A549 (cell line): ENCODE results near the gene SAMD10.

Experiments used
- CBX8 ChIP-seq: fragments of 200-600 bp; sonication (generic); IDR thresholded peaks from 2 replicates; pipeline ENCODE4 v1.6.1; 2016
- CHD2 ChIP-seq: fragments of 150-350 bp; IDR thresholded peaks from 2 replicates; pipeline ENCODE4 v1.6.1; 2014; ENCODE audit warnings: low read length; ENCODE audit not compliant: partially characterized antibody
- EP300 ChIP-seq, 2 experiments: fragments of >200 bp; sonication (Bioruptor Twin); formaldehyde crosslinking; IDR thresholded peaks; 2 replicates in 1 of 2; 3 replicates in 1 of 2; pipeline ENCODE4 v1.6.1; 2016 to 2017
- POLR2AphosphoS2 ChIP-seq: conservative IDR thresholded peaks from 2 replicates; pipeline ENCODE4 v1.6.1; 2012; ENCODE audit warnings: low read length, improper control_type of control experiment, inconsistent platforms
- ZFP36 ChIP-seq: fragments of 450-650 bp; IDR thresholded peaks from 2 replicates; pipeline ENCODE4 v1.6.1; 2014; ENCODE audit warnings: borderline replicate concordance; ENCODE audit not compliant: partially characterized antibody
- TF ChIP-seq, protein P1 (sequence below): fragments of >200 bp; sonication (Bioruptor Twin); formaldehyde crosslinking; IDR thresholded peaks from 3 replicates; pipeline ENCODE4 v1.5.1; 2016
- TF ChIP-seq, protein P2 (sequence below): IDR thresholded peaks from 2 replicates; pipeline ENCODE4 v1.6.1; 2012

DNA sequence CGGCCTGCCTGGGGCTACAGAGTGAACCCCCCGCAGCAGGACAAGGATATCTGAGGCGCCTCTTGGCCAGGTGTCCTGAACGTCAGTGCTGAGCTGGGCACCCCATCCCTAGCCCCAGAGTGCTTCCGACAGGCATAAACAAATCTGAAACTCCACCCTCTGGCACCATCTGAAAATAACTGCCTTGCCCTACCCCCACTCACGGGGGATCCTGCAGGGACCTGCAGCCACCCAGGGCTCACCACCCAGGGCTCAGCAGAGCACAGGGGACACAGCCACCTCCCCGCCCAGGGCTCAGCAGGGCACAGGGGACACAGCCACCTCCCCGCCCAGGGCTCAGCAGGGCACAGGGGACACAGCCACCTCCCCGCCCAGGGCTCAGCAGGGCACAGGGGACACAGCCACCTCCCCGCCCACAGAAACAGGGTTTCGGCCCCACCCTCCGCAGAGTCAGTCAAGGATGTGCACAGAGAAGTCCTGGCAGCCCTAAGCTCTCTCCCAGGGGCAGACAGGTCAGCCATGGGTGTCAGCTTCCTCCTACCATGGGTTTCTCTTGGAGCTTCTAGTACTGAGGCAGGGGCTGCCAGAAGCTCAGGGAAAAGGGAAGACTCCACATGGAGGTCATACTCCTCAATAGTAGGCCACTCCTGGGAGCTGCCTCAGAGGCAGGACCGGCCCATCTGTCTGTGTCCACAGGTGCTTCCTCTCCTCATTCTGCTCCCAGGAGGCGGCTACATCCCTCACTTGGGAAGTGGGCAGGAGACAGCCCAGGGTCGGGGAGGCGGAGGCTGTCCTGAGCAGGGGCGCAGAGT, 27.8 kb downstream of the SAMD10 start:
- TF ChIP-seq, protein P1, sequence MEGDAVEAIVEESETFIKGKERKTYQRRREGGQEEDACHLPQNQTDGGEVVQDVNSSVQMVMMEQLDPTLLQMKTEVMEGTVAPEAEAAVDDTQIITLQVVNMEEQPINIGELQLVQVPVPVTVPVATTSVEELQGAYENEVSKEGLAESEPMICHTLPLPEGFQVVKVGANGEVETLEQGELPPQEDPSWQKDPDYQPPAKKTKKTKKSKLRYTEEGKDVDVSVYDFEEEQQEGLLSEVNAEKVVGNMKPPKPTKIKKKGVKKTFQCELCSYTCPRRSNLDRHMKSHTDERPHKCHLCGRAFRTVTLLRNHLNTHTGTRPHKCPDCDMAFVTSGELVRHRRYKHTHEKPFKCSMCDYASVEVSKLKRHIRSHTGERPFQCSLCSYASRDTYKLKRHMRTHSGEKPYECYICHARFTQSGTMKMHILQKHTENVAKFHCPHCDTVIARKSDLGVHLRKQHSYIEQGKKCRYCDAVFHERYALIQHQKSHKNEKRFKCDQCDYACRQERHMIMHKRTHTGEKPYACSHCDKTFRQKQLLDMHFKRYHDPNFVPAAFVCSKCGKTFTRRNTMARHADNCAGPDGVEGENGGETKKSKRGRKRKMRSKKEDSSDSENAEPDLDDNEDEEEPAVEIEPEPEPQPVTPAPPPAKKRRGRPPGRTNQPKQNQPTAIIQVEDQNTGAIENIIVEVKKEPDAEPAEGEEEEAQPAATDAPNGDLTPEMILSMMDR = no peak
- no peak for TF ChIP-seq EP300 (IDR thresholded peaks at IDR 0.05)
- TF ChIP-seq, protein P2, sequence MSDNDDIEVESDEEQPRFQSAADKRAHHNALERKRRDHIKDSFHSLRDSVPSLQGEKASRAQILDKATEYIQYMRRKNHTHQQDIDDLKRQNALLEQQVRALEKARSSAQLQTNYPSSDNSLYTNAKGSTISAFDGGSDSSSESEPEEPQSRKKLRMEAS = no peak
- no peak for TF ChIP-seq CHD2
- TF ChIP-seq CBX8 = no peak
- no peak for TF ChIP-seq POLR2AphosphoS2
- TF ChIP-seq ZFP36 = no peak
